ENCODE results near the gene PLPPR2.

The PLPPR2 gene

GRCh38 chr19:11370744-11371143 lies 15.5 kb downstream of the PLPPR2 start:
- CTCF ChIA-PET, result interaction anchor here (0.6 kb wide), 1 partner anchor 11 kb away, joined by 3 read pairs; no protein-coding TSS in a partner anchor
- H3K27ac ChIP-seq, result no peak overlapping the region
- TF ChIP-seq CTCF (conservative IDR thresholded peaks at IDR 0.05; ENCODE audit: low read depth), result no peak
- DNase-seq (ENCODE audit: low spot score), result no peak
- POLR2A ChIA-PET (ENCODE audit: low non-redundant PET), result no interaction called here

GRCh38 chr19:11373166-11373884 lies 18.1 kb downstream of the PLPPR2 start:
- peak; percentile 60 for DNase-seq (ENCODE audit: low spot score)
- H3K27ac ChIP-seq, result peak overlapping the region; percentile 96
- POLR2A ChIA-PET (ENCODE audit: low non-redundant PET), result interaction anchor here (0.6 kb wide), 1 partner anchor 32 kb away, joined by 5 read pairs; no protein-coding TSS in a partner anchor
- no peak for TF ChIP-seq CTCF (conservative IDR thresholded peaks at IDR 0.05; ENCODE audit: low read depth)
- CTCF ChIA-PET, result interaction anchor here (1.0 kb wide), 1 partner anchor 727 kb away, joined by 3 read pairs; no protein-coding TSS in a partner anchor

GRCh38 chr19:11373885-11374432 lies 18.7 kb downstream of the PLPPR2 start:
- TF ChIP-seq CTCF (conservative IDR thresholded peaks at IDR 0.05; ENCODE audit: low read depth), result no peak
- POLR2A ChIA-PET (ENCODE audit: low non-redundant PET), result interaction anchor here (0.6 kb wide), 1 partner anchor 33 kb away, joined by 5 read pairs; no protein-coding TSS in a partner anchor
- CTCF ChIA-PET, result interaction anchor here (1.0 kb wide), 4 partner anchors 52 to 728 kb away, joined by 3 read pairs; no protein-coding TSS in a partner anchor
- H3K27ac ChIP-seq, result peak overlapping the region; percentile 96
- DNase-seq (ENCODE audit: low spot score), result no peak

- ChIA-PET CTCF (interaction anchor here (1.0 to 1.5 kb wide), 5 partner anchors 48 to 728 kb away, joined by 3 read pairs; no protein-coding TSS in a partner anchor), POLR2A (ENCODE audit: low non-redundant PET) (interaction anchor here (0.7 kb wide), 1 partner anchor 93 kb away, joined by 3 read pairs; no protein-coding TSS in a partner anchor)
- no peak for TF ChIP-seq CTCF (conservative IDR thresholded peaks at IDR 0.05; ENCODE audit: low read depth)
- H3K27ac ChIP-seq, result peak within 1 kb of the TSS; percentile 96
- peak; percentile 100 for DNase-seq (ENCODE audit: low spot score)
Measured at GRCh38 chr19:11374433-11375142, 19.4 kb downstream of the PLPPR2 start, which contains the start of gene SWSAP1. Gene SWSAP1, plus strand, starts transcription at chr19:11374666. Its CDS starts 15 bp downstream, at chr19:11374681.

- POLR2A ChIA-PET (ENCODE audit: low non-redundant PET), result interaction anchor here (0.7 kb wide), 1 partner anchor 94 kb away, joined by 3 read pairs; no protein-coding TSS in a partner anchor
Measured at GRCh38 chr19:11375143-11375948, 20.1 kb downstream of the PLPPR2 start.

More at GRCh38 chr19:11375143-11375948, 20.1 kb downstream of the PLPPR2 start:
- peak overlapping the region; percentile 96 for H3K27ac ChIP-seq
- no peak for TF ChIP-seq CTCF (conservative IDR thresholded peaks at IDR 0.05; ENCODE audit: low read depth)
- DNase-seq (ENCODE audit: low spot score), result no peak
- CTCF ChIA-PET, result interaction anchor here (1.0 to 1.5 kb wide), 5 partner anchors 47 to 107 kb away, joined by 3 read pairs; no protein-coding TSS in a partner anchor
